GM23338 (cell line): Measurements from ENCODE around the gene KRT74.

ENCODE experiments used
- CREB1 ChIP-seq: fragments of 250-450 bp; sonication (Bioruptor Pico); IDR thresholded peaks from 2 replicates; pipeline ENCODE4 v1.5.0; 2020; ENCODE audit warnings: low read depth, mild to moderate bottlenecking, moderate library complexity
- EZH2 ChIP-seq: fragments of 200-600 bp; sonication (generic); IDR thresholded peaks from one replicate; pipeline ENCODE4 v1.8.0; 2017; ENCODE audit warnings: antibody characterized with exemption, mild to moderate bottlenecking, low read depth; ENCODE audit not compliant: unreplicated experiment
- EZH2phosphoT487 ChIP-seq: fragments of 200-600 bp; sonication (generic); IDR thresholded peaks from one replicate; pipeline ENCODE4 v1.8.1; 2018; ENCODE audit warnings: antibody characterized with exemption; ENCODE audit not compliant: unreplicated experiment
- JUNB ChIP-seq: IDR thresholded peaks from one replicate; pipeline ENCODE4 v1.6.1; 2016; ENCODE audit warnings: antibody characterized with exemption; ENCODE audit not compliant: unreplicated experiment
- NANOG ChIP-seq: IDR thresholded peaks from 2 replicates; pipeline ENCODE4 v1.6.1; 2016; ENCODE audit warnings: antibody characterized with exemption, borderline replicate concordance
- POLR2AphosphoS5 ChIP-seq: IDR thresholded peaks from 2 replicates; pipeline ENCODE4 v1.6.1; 2016; ENCODE audit warnings: antibody characterized with exemption, low read depth
- STAT1 ChIP-seq: IDR thresholded peaks from one replicate; pipeline ENCODE4 v1.6.1; 2016; ENCODE audit warnings: antibody characterized with exemption; ENCODE audit not compliant: unreplicated experiment
- ZNF114 ChIP-seq: fragments of 250-450 bp; sonication (Bioruptor Pico); IDR thresholded peaks from 2 replicates; pipeline ENCODE4 v1.5.0; 2020; ENCODE audit warnings: mild to moderate bottlenecking, moderate library complexity
- ZNF331 ChIP-seq: fragments of 250-450 bp; sonication (Bioruptor Pico); IDR thresholded peaks from 2 replicates; pipeline ENCODE4 v1.5.0; 2020; ENCODE audit warnings: low read depth, mild to moderate bottlenecking, moderate library complexity
- TF ChIP-seq, protein P1 (sequence below): IDR thresholded peaks from 2 replicates; pipeline ENCODE4 v1.6.1; 2016; ENCODE audit warnings: antibody characterized with exemption
- TF ChIP-seq, protein P2 (sequence below), 2 experiments: fragments of 200-600 bp in 1 of 2; sonication (generic) in 1 of 2; conservative IDR thresholded peaks; 2 replicates each; pipeline versions ENCODE4 v1.5.1 to v1.6.1; 2016 to 2017; ENCODE audit warnings: antibody characterized with exemption in 2 of 2, low read depth in 2 of 2, mild to moderate bottlenecking in 2 of 2, moderate library complexity in 1 of 2
- TF ChIP-seq, protein P3 (sequence below): IDR thresholded peaks from one replicate; pipeline ENCODE4 v1.6.1; 2018; ENCODE audit warnings: antibody characterized with exemption; ENCODE audit not compliant: unreplicated experiment
- TF ChIP-seq, protein P4 (sequence below): fragments of 250-450 bp; sonication (Bioruptor Pico); IDR thresholded peaks from 2 replicates; pipeline ENCODE4 v1.5.0; 2020; ENCODE audit warnings: mild to moderate bottlenecking, moderate library complexity

DNA sequence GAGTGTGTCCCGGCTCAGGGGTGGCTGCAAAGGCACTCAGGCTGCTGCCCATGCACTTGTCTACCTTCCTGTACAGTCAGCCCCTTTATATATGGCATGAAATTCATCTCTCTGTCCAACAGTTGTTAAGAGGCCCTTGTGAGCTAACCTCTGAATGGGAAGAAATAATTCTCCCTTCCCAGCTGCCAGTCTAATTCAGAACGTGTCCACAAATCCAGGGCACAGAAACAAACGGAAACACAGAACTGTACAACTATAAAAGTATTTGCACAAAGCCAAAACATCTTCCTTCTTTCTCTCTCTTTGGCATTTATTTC lies 54.3 kb downstream of the KRT74 start:
- TF ChIP-seq, protein P1, sequence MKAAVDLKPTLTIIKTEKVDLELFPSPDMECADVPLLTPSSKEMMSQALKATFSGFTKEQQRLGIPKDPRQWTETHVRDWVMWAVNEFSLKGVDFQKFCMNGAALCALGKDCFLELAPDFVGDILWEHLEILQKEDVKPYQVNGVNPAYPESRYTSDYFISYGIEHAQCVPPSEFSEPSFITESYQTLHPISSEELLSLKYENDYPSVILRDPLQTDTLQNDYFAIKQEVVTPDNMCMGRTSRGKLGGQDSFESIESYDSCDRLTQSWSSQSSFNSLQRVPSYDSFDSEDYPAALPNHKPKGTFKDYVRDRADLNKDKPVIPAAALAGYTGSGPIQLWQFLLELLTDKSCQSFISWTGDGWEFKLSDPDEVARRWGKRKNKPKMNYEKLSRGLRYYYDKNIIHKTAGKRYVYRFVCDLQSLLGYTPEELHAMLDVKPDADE: no peak
- TF ChIP-seq, protein P2, sequence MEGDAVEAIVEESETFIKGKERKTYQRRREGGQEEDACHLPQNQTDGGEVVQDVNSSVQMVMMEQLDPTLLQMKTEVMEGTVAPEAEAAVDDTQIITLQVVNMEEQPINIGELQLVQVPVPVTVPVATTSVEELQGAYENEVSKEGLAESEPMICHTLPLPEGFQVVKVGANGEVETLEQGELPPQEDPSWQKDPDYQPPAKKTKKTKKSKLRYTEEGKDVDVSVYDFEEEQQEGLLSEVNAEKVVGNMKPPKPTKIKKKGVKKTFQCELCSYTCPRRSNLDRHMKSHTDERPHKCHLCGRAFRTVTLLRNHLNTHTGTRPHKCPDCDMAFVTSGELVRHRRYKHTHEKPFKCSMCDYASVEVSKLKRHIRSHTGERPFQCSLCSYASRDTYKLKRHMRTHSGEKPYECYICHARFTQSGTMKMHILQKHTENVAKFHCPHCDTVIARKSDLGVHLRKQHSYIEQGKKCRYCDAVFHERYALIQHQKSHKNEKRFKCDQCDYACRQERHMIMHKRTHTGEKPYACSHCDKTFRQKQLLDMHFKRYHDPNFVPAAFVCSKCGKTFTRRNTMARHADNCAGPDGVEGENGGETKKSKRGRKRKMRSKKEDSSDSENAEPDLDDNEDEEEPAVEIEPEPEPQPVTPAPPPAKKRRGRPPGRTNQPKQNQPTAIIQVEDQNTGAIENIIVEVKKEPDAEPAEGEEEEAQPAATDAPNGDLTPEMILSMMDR (conservative IDR thresholded peaks at IDR 0.05; ENCODE audit: low read depth in 2 of 2): no peak
- no peak for TF ChIP-seq ZNF331 (CRISPR knock-in tag)
- TF ChIP-seq POLR2AphosphoS5: no peak
- no peak for TF ChIP-seq EZH2
- no peak for TF ChIP-seq JUNB
- no peak for TF ChIP-seq CREB1 (CRISPR knock-in tag)
- no peak for TF ChIP-seq EZH2phosphoT487
- TF ChIP-seq STAT1: no peak
- TF ChIP-seq, protein P3, sequence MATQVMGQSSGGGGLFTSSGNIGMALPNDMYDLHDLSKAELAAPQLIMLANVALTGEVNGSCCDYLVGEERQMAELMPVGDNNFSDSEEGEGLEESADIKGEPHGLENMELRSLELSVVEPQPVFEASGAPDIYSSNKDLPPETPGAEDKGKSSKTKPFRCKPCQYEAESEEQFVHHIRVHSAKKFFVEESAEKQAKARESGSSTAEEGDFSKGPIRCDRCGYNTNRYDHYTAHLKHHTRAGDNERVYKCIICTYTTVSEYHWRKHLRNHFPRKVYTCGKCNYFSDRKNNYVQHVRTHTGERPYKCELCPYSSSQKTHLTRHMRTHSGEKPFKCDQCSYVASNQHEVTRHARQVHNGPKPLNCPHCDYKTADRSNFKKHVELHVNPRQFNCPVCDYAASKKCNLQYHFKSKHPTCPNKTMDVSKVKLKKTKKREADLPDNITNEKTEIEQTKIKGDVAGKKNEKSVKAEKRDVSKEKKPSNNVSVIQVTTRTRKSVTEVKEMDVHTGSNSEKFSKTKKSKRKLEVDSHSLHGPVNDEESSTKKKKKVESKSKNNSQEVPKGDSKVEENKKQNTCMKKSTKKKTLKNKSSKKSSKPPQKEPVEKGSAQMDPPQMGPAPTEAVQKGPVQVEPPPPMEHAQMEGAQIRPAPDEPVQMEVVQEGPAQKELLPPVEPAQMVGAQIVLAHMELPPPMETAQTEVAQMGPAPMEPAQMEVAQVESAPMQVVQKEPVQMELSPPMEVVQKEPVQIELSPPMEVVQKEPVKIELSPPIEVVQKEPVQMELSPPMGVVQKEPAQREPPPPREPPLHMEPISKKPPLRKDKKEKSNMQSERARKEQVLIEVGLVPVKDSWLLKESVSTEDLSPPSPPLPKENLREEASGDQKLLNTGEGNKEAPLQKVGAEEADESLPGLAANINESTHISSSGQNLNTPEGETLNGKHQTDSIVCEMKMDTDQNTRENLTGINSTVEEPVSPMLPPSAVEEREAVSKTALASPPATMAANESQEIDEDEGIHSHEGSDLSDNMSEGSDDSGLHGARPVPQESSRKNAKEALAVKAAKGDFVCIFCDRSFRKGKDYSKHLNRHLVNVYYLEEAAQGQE: no peak
- TF ChIP-seq, protein P4, sequence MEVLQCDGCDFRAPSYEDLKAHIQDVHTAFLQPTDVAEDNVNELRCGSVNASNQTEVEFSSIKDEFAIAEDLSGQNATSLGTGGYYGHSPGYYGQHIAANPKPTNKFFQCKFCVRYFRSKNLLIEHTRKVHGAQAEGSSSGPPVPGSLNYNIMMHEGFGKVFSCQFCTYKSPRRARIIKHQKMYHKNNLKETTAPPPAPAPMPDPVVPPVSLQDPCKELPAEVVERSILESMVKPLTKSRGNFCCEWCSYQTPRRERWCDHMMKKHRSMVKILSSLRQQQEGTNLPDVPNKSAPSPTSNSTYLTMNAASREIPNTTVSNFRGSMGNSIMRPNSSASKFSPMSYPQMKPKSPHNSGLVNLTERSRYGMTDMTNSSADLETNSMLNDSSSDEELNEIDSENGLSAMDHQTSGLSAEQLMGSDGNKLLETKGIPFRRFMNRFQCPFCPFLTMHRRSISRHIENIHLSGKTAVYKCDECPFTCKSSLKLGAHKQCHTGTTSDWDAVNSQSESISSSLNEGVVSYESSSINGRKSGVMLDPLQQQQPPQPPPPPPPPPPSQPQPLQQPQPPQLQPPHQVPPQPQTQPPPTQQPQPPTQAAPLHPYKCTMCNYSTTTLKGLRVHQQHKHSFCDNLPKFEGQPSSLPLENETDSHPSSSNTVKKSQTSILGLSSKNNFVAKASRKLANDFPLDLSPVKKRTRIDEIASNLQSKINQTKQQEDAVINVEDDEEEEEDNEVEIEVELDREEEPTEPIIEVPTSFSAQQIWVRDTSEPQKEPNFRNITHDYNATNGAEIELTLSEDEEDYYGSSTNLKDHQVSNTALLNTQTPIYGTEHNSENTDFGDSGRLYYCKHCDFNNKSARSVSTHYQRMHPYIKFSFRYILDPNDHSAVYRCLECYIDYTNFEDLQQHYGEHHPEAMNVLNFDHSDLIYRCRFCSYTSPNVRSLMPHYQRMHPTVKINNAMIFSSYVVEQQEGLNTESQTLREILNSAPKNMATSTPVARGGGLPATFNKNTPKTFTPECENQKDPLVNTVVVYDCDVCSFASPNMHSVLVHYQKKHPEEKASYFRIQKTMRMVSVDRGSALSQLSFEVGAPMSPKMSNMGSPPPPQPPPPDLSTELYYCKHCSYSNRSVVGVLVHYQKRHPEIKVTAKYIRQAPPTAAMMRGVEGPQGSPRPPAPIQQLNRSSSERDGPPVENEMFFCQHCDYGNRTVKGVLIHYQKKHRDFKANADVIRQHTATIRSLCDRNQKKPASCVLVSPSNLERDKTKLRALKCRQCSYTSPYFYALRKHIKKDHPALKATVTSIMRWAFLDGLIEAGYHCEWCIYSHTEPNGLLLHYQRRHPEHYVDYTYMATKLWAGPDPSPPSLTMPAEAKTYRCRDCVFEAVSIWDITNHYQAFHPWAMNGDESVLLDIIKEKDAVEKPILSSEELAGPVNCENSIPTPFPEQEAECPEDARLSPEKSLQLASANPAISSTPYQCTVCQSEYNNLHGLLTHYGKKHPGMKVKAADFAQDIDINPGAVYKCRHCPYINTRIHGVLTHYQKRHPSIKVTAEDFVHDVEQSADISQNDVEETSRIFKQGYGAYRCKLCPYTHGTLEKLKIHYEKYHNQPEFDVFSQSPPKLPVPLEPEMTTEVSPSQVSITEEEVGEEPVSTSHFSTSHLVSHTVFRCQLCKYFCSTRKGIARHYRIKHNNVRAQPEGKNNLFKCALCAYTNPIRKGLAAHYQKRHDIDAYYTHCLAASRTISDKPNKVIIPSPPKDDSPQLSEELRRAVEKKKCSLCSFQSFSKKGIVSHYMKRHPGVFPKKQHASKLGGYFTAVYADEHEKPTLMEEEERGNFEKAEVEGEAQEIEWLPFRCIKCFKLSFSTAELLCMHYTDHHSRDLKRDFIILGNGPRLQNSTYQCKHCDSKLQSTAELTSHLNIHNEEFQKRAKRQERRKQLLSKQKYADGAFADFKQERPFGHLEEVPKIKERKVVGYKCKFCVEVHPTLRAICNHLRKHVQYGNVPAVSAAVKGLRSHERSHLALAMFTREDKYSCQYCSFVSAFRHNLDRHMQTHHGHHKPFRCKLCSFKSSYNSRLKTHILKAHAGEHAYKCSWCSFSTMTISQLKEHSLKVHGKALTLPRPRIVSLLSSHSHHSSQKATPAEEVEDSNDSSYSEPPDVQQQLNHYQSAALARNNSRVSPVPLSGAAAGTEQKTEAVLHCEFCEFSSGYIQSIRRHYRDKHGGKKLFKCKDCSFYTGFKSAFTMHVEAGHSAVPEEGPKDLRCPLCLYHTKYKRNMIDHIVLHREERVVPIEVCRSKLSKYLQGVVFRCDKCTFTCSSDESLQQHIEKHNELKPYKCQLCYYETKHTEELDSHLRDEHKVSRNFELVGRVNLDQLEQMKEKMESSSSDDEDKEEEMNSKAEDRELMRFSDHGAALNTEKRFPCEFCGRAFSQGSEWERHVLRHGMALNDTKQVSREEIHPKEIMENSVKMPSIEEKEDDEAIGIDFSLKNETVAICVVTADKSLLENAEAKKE (CRISPR knock-in tag): no peak
- no peak for TF ChIP-seq NANOG
- no peak for TF ChIP-seq ZNF114 (CRISPR knock-in tag)
